Ramos (cell line): ENCODE data around the gene CHRD.

Experiments used
- in situ Hi-C: fragments of 300-500 bp; cut with MboI; formaldehyde crosslinking; loops from one replicate; pipeline ENCODE4 v1.14.3; 2022; ENCODE audit warnings: low sequenced_read_pairs; ENCODE audit not compliant: unreplicated experiment

The CHRD gene

DNA sequence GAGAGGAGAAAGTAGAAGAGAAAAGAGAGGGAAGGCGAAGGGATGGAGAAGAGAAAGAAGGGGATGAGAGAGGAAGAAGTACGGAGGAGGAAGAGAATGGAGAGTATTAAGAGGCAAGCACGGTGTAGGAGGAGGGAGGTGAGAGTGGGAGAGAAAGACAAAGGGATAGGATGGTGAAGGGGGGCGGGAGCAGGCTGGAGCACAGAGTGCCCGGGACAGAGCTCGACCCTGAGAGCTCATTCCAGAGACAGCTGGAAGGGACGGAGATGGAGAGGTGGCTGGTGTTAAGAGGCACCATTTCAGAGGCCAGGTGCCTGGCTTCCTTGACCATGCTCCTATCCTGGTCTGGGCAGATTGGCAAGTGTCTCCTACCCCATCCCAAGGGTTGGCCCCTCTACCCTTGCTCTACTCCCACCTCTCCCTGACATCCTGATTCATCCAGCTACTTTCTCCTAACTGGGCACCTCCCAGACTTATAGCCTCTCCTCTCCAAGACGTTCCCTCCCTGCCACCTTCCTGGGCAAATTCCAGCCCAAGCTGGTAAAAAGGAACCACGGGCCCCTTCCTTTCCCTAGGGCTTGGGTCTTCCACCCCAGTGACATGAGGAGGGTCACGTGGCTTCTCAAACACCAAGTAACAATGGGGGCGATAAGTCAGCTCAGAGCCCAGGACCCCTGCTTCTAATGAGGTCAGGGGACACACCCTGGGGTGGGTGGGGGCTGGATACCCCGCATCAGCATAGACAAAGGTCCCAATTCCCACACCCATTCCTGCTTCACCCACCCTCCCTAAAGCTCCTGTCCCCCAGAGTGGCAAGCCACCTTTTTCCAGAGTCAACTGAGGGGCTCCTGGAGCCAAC is 19.6 kb upstream of the CHRD start:
- in situ Hi-C loops: no loop called here

DNA sequence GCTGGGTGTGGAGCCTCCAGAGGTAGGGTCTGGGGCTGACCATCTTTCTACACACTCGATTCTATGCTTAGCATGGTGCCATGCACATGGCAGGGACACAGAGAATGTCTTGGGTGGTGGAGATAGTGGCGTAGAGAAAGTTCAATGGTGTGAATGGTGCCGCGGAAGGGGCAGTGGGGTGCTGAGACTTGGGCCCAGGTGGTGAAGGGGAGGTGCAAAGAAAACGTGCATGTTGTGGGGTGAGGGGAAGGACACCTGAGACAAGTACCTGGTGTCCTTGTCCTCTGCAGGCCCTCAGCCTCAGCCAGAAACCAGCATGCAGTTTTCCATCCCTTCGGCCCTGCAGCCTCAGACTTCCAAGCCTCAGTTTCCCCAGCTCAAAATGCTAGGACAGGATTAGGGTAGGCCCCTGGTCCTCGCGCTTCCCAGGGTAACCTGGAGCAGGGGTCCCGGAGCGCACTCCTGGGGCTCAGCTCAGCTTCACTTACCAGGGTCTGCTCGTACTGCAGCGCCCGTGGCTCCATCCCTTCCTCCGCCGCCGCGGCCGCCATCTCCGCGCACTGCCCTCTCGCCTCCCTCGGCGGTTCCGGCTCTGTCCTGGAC is 18.8 kb upstream of the CHRD start:
- in situ Hi-C loops: no loop called here

DNA sequence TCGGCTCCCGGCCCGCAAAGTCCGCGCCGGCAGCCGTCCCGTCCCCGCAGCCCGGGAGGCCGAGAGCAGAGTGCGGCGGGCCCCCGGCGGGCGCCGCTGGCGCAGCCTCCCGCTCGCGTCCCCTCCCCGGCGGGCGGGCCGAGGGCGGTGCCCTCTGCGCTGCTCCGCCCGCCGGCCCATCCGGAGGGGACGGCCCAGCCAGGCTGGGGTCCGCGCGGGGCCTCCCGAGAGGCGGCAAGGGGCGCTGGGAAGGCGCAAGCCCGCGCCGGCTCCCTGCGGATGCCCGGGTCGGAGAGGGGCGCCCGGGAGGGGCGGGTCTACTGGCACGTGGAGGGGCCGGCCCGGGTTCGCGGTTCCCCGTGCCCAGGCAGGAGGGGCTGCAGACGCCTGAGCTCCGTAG is 18.3 kb upstream of the CHRD start, which contains the start of the genes CLCN2 and POLR2H:
Gene CLCN2, minus strand, starts transcription at position 74 of the 400 bp plus-strand sequence. CDS start 126 bp downstream, outside the sequence.
Gene POLR2H, plus strand, starts transcription at position 179 of the 400 bp plus-strand sequence. CDS start 1,783 bp downstream, outside the sequence.
- in situ Hi-C loops: no loop called here

DNA sequence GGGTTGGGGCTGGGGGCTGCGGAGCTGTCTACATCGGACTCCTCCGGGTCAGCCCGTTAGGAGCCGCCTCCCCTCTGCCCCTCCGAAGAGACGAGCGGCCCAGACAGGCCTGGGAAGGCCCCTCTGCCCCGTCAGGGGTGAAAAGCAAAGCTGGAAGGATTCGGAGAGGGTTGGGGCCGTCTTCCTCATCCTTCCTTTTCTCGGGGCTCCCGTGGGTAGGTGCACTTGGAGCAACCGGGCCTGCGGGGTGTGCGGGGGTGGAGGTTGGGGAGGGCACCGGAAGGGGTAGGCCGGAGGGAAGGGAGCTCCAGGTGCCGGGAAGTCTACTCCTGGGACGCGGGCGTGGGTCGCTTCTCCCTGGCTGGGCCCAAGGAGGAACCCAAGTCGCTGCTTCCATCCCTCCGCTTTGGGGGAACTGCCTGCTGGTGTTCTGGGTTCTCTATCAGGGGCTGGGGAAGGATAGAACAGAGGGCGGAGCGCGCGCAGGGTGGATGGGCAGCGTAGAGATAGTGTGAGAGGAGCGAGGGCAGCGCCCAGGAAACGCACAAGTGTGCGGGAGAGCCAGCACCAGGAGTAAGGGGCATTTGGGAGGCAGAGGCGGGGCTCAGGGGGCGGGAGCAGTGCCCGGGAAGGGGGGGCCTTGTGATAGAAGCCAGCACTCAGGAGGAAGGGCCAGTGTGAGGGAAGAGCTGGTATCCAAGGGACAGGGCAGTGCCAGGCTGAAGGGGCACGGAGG is 17.8 kb upstream of the CHRD start:
- in situ Hi-C loops: no loop called here

DNA sequence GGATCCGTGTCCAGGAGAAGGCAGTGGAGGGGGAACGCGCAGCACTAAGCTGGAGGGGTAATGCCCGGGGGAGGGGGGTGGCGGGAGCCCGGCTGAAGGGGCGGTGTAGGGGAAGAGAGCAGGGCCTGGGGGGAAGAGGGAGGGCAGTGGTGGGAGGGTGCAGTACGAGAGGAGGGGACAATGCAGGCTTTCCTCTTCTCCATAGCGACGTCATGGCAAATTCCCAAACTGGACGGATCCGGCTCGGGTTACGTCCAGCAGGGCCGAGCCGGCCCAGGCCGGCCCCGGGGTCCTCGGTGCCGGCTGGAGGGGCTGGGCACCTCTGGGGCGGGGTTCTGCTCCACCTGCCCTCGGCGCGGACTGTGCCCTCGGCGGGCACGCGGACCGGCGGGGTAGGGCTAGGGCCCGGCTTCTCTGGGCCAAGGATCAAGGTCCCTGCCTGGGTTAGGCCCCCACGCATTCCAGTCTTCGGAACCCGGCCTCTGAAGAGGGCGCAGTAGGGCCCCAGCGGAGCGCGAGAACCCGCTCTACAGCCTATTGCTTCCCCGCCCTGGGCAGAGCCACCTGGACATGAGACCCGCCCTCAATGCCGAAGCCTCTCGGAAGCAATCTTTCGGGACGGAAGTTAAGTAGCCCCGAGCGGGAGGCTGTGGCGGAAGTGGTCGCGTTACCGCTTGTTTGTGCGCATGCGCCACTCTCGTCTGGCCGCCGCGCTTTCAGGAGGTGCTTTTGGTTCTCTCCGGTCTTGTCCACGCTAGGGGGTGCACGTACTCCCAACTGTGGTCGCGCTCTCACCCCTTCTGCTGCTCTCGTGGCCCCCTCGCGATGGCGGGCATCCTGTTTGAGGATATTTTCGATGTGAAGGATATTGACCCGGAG is 16.9 kb upstream of the CHRD start:
- in situ Hi-C loops: no loop called here

DNA sequence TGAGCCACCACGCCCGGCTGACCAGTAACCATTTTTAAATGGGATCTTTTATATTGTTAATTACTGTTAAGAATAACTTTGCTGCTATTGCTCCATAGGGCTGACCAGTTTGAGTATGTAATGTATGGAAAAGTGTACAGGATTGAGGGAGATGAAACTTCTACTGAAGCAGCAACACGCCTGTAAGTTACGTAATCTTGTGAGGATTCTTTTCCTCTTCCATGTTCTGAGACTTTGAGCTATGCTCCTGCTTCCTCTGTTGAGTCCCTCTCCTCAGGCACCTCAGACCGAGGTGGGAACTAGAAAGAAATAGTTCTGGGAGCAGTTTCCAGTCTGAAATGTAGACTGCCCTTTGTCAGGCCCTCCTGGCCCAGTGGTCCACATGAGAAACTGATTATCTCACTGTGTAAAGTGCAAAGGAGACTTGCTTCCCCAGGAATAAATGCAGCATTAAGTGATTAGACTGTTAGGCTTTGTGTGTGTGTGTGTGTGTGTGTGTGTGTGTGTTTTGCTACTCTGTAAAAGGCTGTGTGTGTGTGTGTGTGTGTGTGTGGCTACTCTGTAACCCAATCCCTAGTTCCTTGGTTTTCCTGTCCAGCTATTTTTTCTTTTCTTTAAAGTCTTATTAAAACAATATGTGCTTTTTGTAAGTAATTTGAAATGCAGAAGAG is 13.1 kb upstream of the CHRD start:
- in situ Hi-C loops: no loop called here

DNA sequence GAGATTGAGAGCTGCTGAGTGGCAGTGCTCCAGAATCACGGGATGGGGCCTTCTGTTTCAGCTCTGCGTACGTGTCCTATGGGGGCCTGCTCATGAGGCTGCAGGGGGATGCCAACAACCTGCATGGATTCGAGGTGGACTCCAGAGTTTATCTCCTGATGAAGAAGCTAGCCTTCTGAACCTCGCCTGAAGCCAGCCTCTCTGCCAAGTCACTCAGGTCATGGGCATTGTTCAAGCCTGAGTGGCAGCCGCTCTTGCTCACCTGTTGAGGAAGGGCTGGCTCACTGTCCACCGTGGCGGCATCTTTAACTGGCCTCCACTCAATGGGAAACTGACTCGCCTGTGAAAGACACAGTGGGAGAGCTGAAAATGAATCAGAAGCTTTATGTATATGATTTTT is 11.7 kb upstream of the CHRD start:
- in situ Hi-C loops: no loop called here

DNA sequence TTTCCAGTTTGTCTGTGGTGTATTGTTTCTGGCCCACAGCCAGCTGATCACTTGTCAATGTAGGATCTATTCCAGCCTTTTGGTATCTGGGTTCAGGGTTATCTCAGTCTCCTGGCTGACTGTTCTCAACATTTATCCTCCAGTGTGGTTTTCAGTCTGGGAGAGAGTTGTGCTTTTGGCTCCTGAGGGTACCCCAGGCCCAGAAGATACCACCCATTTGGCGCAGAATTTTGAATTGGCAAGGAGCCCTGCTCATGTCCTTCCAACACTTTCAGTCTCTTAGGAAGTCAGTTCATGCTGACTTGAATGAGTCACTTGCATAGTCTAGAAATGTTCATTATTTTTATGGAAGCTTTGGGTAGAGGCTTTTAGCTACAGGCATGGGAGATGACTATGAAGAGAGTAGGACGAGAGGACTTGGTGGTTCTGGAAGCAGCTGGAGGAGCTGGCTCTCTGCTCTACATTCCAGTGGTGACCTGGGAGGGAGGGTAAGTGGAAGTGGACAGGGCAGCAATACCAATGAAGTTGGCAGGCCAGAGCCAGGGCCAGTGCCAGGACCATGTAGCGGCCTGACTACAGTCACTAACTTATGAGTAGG is 11.2 kb upstream of the CHRD start:
- in situ Hi-C loops: no loop called here

DNA sequence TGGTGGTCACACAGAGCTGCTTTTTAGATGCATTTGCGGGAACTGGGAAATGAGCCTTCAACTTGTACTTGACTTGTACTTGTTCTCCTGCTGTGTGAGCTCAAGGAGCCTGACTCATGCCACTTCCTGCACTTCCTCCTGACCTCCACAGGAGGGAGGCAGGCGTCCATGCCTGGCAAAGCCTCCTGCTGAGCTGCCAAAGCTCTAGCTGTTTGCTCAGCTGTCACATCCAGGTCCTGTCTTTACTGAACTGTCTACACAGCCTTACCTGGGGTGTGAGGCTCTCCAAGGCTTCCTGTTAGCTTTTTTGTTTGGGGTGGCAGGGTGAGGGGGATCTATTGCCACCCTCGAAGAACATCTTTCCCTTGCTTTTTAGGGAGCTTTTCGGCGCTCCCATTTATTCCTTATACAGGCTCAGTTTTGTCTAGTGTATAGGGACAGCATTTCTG is 8.3 kb upstream of the CHRD start:
- in situ Hi-C loops: no loop called here

DNA sequence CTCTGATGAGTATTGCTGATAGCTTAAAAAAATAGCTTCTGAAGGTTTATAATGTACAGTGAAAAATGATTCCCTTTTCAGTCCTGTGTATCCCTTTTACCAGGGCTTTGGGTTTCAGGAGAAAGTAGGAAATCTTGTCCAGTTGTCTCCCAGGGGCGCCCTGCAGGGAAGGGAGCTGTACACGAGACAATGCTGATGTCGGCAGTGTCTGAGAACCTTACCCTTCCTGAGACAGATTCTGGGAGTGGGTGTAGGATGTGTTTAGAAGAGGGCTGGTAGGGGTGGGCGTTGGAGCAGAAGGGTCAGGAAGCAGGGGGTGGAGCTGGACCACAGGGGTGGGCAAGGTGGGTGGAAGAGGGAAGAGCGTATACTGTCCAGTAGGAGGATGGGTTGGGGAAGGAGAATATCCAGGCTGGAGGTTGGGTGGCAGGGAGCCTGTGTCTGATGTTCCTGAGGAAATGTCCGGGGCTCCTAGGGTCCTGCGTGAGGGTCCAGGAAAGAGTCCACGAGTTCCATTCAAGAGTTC is 7.5 kb upstream of the CHRD start:
- in situ Hi-C loops: no loop called here

DNA sequence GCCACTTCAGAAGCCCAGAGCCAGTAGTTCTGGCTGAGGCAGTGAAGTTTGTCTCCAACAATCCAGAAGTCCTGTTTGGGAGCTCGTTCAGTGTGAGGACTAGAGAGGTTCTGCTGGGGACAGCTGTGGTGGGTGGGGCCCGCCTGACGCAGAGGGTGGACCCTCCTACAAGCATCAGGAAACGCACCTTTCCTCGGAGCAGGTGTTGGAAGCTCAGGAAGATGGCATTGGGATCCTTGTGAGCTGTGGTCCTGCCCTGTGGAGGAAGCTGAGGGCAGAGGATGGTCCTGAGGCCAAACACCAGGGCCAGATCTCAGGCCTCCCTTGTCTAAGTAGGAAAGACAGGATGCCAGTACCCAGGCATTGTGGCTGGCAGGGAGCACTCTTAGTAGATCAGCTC is 6.9 kb upstream of the CHRD start:
- in situ Hi-C loops: no loop called here

DNA sequence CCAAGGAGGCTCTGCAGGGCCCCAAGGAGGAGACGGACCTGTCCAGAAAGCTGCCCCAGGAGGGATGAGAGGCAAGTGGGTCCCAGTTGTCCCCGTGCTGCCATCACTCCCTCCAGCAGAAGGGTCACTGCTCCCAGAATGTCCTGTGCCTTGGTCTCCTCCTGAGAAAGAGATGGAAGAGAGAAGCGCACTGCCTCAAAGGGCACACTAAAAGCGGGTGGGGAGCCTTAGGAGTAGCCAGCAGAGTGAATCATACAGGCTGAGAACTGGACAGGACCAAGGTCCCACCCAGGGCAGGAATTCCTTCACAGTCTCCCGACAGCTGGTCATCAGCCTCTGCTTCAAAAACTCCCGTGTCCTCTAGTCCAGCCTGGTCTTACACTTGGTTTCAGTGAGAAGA is 6.4 kb upstream of the CHRD start:
- in situ Hi-C loops: no loop called here

DNA sequence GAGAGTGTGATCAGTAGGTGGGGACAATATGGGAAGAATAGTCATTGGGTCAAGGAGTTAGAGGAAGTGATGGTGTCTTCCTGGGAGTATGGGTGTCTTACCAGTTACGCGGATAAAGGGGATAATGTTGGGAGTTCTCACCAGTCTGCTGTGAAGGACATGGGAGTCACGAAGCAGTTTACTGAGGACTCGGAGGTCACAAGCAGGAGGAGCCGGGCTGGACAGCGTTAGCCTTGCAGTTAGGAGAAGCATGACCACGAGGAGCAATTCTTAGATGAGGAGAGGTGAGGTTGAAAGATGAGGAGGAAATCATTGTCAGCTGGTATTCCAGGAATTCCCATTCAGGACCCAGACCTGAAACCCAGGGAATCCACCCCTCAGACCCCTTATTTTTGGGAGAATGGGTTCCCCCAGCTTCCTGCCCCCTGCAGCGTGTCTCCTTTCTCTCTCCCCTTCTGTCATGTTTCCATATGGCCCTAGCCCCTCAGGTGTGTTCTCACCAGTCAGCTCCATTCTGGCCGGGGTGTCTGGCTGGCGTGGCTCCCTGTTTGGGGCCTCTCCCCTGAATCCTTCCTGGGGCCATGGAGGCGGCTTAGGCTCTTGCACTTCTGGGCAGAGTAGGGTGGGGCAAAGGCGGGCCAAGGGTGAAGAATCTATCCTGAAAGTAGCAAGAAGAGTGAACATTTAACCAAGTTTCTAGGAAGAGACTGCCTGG is 4.0 kb upstream of the CHRD start:
- in situ Hi-C loops: no loop called here

DNA sequence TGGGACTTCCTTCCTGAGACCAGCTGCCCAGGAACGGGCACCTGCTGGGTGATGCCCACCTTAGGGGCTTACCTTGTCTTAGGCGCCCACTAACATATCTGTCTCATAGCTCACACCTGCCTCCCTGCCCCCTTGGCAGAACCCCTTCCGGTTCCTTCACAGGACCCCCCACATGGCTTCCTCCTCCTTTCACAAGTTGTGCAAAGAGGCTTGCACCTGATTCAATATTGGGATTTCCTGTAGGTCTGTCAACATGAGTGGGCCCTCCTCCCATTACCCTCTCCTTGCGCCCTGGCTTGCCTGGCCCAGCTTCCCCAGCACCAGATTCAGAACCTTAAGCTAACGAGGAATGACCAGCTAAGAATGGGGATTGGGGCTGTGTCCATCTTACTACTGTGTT is 2.5 kb upstream of the CHRD start:
- in situ Hi-C loops: no loop called here

DNA sequence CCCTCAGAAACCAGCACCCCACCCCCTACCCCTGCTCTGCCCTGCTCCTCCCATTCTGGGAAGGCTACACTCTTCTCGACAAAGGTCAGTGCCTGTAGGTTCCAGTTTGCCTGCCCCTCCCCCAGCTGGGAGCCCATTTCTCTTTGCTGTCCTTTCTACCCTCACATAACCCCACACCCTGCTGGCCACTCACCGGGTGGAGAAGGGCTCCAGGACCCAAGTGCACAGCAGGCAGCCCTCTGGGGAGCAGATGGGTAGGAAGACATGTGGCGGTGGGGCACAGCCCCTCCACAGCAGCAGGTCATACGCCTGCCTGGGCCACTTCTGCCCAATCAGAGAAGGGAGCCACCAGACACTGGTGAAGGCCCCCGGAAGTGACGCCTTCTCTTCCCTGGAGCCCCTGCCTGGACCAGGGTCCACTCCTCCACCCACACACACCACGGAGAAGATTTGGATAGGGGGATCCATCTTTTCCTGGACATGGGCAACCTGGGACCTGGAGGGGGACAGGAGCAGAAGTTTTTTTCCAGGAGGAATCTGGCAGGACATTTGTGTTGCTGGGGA is 1.9 kb upstream of the CHRD start, which contains the start of gene THPO:
Gene THPO, minus strand, starts transcription at position 326 of the 564 bp plus-strand sequence. CDS start 1,948 bp downstream, outside the sequence.
- in situ Hi-C loops: no loop called here

DNA sequence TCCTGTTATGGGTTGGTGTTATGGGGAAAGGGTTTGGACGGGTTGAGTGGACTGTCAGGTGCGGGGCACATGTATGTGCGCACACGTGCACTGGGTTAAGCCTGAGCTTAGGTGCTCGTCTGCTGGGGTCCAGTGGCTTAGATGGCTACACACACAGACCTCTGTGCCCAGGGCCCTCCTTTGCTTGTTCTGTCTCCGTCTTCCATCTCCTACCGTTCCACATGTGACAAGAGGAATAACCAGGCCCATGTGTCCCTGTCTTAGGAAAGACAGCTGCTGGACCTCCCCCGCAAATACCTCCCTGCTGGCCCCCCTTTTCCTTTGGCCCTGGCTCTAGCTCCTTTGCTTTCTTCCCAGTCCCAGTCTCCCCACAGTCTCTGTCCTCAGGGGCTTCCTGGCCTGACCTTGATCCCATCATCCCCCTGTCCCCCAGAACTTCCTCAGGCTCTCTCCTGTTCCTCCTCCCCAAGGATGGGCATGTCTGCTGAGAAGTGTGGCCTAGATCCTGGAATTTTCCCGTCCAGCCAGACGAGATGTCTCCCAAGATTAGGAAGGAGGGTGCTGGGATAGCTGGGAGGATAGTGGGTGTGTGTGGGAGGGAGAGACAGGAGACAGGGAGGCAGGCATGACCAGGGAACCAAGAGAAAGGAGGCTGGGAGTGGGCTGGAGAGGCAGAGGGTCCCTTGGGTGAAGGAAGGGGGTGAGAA is 1.1 kb upstream of the CHRD start:
- in situ Hi-C loops: no loop called here

DNA sequence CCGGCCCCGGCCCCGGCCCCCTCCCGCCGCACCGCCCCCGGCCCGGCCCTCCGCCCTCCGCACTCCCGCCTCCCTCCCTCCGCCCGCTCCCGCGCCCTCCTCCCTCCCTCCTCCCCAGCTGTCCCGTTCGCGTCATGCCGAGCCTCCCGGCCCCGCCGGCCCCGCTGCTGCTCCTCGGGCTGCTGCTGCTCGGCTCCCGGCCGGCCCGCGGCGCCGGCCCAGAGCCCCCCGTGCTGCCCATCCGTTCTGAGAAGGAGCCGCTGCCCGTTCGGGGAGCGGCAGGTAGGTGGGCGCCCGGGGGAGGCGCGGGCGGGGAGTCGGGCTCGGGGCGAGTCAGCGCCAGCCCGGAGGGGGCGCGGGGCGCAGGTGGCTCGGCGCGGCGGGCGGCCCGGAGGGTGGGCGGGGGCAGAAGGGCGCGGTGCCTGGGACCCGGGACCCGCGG is 352 bp downstream of the CHRD start:
- in situ Hi-C loops: no loop called here
